ENCODE results near the gene MORC4. TPM values are rescaled to one million over a fixed set of nuclear protein-coding genes. Genes with fewer than 3 reads are reported as not detected.

MORC4 gene
- total and polyA plus RNA-seq, 2 of the 4 experiments (the other 2 are of a cell fraction) = 17.5 to 34.2 TPM

DNA sequence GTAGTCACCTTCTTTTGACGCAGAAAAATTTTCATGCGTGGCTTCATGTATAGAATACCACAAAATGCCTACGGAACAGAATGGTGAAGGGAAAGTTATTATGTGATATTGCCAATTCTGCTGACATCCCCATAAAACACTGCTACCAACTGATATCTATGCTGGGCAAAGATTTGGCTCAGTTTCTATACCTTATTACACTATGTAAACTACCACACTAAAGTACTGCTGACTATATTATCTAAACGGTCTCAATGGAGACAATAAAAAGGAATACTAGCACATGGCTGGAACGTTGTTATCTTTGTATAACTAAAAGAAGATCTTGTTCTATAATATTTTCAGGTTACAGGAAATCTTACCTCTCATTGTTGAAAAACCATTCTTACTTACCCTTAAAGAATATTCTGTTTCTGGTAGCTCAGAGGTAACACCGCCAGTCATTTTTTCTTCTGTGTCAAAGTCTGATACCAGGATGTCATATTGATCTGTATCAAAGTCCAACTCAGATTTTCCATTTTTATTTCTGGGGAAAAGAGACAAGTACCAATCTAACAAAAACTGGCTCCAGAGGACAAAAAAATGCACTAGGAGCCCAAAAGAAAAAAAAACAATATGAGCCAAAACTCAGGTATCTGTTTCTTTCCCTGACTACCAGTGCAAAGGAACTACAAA lies 18.9 kb downstream of the MORC4 start:
- Histone ChIP-seq H3K9ac (ENCODE audit: low read depth, low read length) (no peak overlapping the region), H3K18ac (ENCODE audit: low read depth, low read length) (no peak overlapping the region), H3K27ac (ENCODE audit: insufficient read depth, low read length) (no peak overlapping the region), H3K4me1 (ENCODE audit: control insufficient read depth, insufficient read depth, low read length) (no peaks in the 10 kb centered on the region), H2BK15ac (ENCODE audit: low read depth, low read length) (no peak overlapping the region), H4K91ac (ENCODE audit: insufficient read depth, low read depth, low read length) (no peak overlapping the region), H3K9me1 (ENCODE audit: insufficient read depth, low read length) (no peaks in the 10 kb centered on the region), H3K27me3 (ENCODE audit: control insufficient read depth, insufficient read depth, low read length) (no peaks in the 10 kb centered on the region), H3K36me3 (ENCODE audit: control insufficient read depth, insufficient read depth, low read length) (0 out of 2 replicates have a peak, but pooled peaks cover 1% of the 10 kb centered on the region), H2BK20ac (ENCODE audit: low read depth, low read length) (no peak overlapping the region), H3K79me1 (ENCODE audit: low read depth in 1 of 2, low read length in 2 of 2) (no peaks in the 10 kb centered on the region), H4K20me1 (ENCODE audit: insufficient read depth, low read length) (no peaks in the 10 kb centered on the region), H2BK5ac (ENCODE audit: low read depth, low read length, poor library complexity, severe bottlenecking) (no peak overlapping the region), H3K23ac (ENCODE audit: low read depth, low read length) (no peak overlapping the region), H2AK5ac (ENCODE audit: low read depth, low read length) (no peak overlapping the region), H4K5ac (ENCODE audit: low read depth, low read length) (no peak overlapping the region), H3K4me3 (ENCODE audit: insufficient read depth, low read depth, low read length) (no peak overlapping the region), H3K4ac (ENCODE audit: low read depth, low read length) (no peak overlapping the region), H3K14ac (replicated peaks; ENCODE audit: low read depth, low read length) (no peak overlapping the region), H2BK120ac (ENCODE audit: low read depth, low read length) (no peak overlapping the region), H4K8ac (ENCODE audit: low read depth in 2 of 2, low read length in 2 of 2) (no peak overlapping the region), H2AK9ac (replicated peaks; ENCODE audit: low read depth, low read length, poor library complexity) (no peak overlapping the region), H3K9me3 (ENCODE audit: control insufficient read depth, insufficient read depth, low read length) (no peaks in the 10 kb centered on the region), H3K4me2 (ENCODE audit: low read depth, low read length) (no peak overlapping the region), H2AFZ (replicated peaks; ENCODE audit: low read length, poor library complexity) (no peak overlapping the region), H3K56ac (ENCODE audit: extremely low read depth, insufficient read depth, low read length) (no peak overlapping the region)
- TF ChIP-seq MAFK (IDR thresholded peaks at IDR 0.05; ENCODE audit: low read depth, low read length) (0 out of 2 replicates have a peak, but pooled peaks have one; percentile 14), RCOR1 (IDR thresholded peaks at IDR 0.05; ENCODE audit: insufficient replicate concordance, low read length) (no peak), FOS (IDR thresholded peaks at IDR 0.05; ENCODE audit: low read depth, low read length) (no peak), CEBPB (IDR thresholded peaks at IDR 0.05; ENCODE audit: low read depth, low read length) (no peak)
- TF ChIP-seq, protein P1, sequence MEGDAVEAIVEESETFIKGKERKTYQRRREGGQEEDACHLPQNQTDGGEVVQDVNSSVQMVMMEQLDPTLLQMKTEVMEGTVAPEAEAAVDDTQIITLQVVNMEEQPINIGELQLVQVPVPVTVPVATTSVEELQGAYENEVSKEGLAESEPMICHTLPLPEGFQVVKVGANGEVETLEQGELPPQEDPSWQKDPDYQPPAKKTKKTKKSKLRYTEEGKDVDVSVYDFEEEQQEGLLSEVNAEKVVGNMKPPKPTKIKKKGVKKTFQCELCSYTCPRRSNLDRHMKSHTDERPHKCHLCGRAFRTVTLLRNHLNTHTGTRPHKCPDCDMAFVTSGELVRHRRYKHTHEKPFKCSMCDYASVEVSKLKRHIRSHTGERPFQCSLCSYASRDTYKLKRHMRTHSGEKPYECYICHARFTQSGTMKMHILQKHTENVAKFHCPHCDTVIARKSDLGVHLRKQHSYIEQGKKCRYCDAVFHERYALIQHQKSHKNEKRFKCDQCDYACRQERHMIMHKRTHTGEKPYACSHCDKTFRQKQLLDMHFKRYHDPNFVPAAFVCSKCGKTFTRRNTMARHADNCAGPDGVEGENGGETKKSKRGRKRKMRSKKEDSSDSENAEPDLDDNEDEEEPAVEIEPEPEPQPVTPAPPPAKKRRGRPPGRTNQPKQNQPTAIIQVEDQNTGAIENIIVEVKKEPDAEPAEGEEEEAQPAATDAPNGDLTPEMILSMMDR (conservative IDR thresholded peaks at IDR 0.05; ENCODE audit: low read depth, low read length) = no peak
- TF ChIP-seq, protein P2, sequence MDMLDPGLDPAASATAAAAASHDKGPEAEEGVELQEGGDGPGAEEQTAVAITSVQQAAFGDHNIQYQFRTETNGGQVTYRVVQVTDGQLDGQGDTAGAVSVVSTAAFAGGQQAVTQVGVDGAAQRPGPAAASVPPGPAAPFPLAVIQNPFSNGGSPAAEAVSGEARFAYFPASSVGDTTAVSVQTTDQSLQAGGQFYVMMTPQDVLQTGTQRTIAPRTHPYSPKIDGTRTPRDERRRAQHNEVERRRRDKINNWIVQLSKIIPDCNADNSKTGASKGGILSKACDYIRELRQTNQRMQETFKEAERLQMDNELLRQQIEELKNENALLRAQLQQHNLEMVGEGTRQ (IDR thresholded peaks at IDR 0.05; ENCODE audit: low read depth, low read length) = no peak
- WGBS, 2 experiments (ENCODE audit: extremely low coverage in 2 of 2, insufficient read length in 1 of 2) = no CpG with 5 or more reads among the region's 6 CpGs
- POLR2A ChIA-PET (ENCODE audit: unreplicated experiment) = no interaction called here
- dilution Hi-C loops (cut with HindIII; ENCODE audit: low sequenced_read_pairs, unreplicated experiment) (no loop called here), in situ Hi-C loops (cut with MboI; ENCODE audit: low sequenced_read_pairs) (no loop called here), intact Hi-C loops (cut with micrococcal nuclease) (no loop called here)
- CTCF ChIA-PET = no interaction called here
- no TSS peak for BruUV-seq (replicated peaks)
- DNase-seq = no peak
- ATAC-seq (ENCODE audit: low read depth) = no peak
